Measurements from ENCODE around the gene SEC16A.
"Not testable (repeated sequence)": the region's sequence is repeated elsewhere in the genome, so short reads cannot be mapped to it uniquely, and the experiment has no call there.

The SEC16A gene

GRCh38 chr9:136411378-136411777 lies 71.5 kb downstream of the SEC16A start:
- peaks cover 42% of the 10 kb centered on the region for H3K36me3 ChIP-seq (replicated peaks)
- DNase-seq, result no peak
- no peak for TF ChIP-seq CTCF (IDR thresholded peaks at IDR 0.05; ENCODE audit: low read depth, low read length, missing control alignments)
- peak overlapping the region; percentile 96 for H3K4me3 ChIP-seq (ENCODE audit: low read depth, low read length)
- in situ Hi-C loops (cut with HindIII; ENCODE audit: low pct_ligation_motif_present, low sequenced_read_pairs), result no loop called here
- H3K27ac ChIP-seq, result no peak overlapping the region
- H3K27me3 ChIP-seq (replicated peaks), result no peaks in the 10 kb centered on the region

GRCh38 chr9:136410500-136411287 lies 72.1 kb downstream of the SEC16A start, which contains the start of the genes ENTR1 and PMPCA:
ENTR1 (minus strand) TSS chr9:136410614; CDS start chr9:136410397, 217 bp downstream.
PMPCA (plus strand) TSS chr9:136410658; CDS start chr9:136410669, 11 bp downstream.
- Histone ChIP-seq H3K27ac (peak within 1 kb of the TSS; percentile 85), H3K27me3 (replicated peaks) (no peaks in the 10 kb centered on the region), H3K4me3 (ENCODE audit: low read depth, low read length) (peak within 1 kb of the TSS; percentile 96), H3K36me3 (replicated peaks) (peaks cover 42% of the 10 kb centered on the region)
- TF ChIP-seq CTCF (IDR thresholded peaks at IDR 0.05; ENCODE audit: low read depth, low read length, missing control alignments), result no peak
- DNase-seq, result peak; percentile 78
- in situ Hi-C loops (cut with HindIII; ENCODE audit: low pct_ligation_motif_present, low sequenced_read_pairs), result no loop called here

GRCh38 chr9:136409557-136410455 lies 73.0 kb downstream of the SEC16A start:
- peak overlapping the region; percentile 96 for H3K4me3 ChIP-seq (ENCODE audit: low read depth, low read length)
- no peak for TF ChIP-seq CTCF (IDR thresholded peaks at IDR 0.05; ENCODE audit: low read depth, low read length, missing control alignments)
- H3K36me3 ChIP-seq (replicated peaks), result peaks cover 45% of the 10 kb centered on the region
- DNase-seq, result peak; percentile 46
- H3K27ac ChIP-seq, result peak overlapping the region; percentile 81
- no peaks in the 10 kb centered on the region for H3K27me3 ChIP-seq (replicated peaks)
- in situ Hi-C loops (cut with HindIII; ENCODE audit: low pct_ligation_motif_present, low sequenced_read_pairs), result no loop called here

- no peak for TF ChIP-seq CTCF (IDR thresholded peaks at IDR 0.05; ENCODE audit: low read depth, low read length, missing control alignments)
- in situ Hi-C loops (cut with HindIII; ENCODE audit: low pct_ligation_motif_present, low sequenced_read_pairs), result no loop called here
- Histone ChIP-seq H3K4me3 (ENCODE audit: low read depth, low read length) (no peak overlapping the region), H3K27ac (no peak overlapping the region), H3K27me3 (replicated peaks) (no peaks in the 10 kb centered on the region), H3K36me3 (replicated peaks) (peaks cover 41% of the 10 kb centered on the region)
- DNase-seq, result no peak
These were observed 74.9 kb downstream of the SEC16A start for GRCh38 chr9:136407911-136408310.

GRCh38 chr9:136407061-136407460 lies 75.8 kb downstream of the SEC16A start:
- peaks cover 41% of the 10 kb centered on the region for H3K36me3 ChIP-seq (replicated peaks)
- in situ Hi-C loops (cut with HindIII; ENCODE audit: low pct_ligation_motif_present, low sequenced_read_pairs); H3K27ac ChIP-seq; H3K27me3 ChIP-seq (replicated peaks); H3K4me3 ChIP-seq (ENCODE audit: low read depth, low read length); DNase-seq: not testable (repeated sequence)

GRCh38 chr9:136405904-136406303 lies 76.9 kb downstream of the SEC16A start:
- peaks cover 45% of the 10 kb centered on the region for H3K36me3 ChIP-seq (replicated peaks)
- in situ Hi-C loops (cut with HindIII; ENCODE audit: low pct_ligation_motif_present, low sequenced_read_pairs); H3K4me3 ChIP-seq (ENCODE audit: low read depth, low read length); DNase-seq; H3K27me3 ChIP-seq (replicated peaks); H3K27ac ChIP-seq: not testable (repeated sequence)

All from brain microvascular endothelial cell (primary cell).